OCI-LY3 (cell line): Measurements from ENCODE around the gene ATP8B1.

ENCODE experiments used
- H2AFZ ChIP-seq: fragments of 200-600, 300-600 bp; shearing (Covaris generic); 2 replicates; pipeline ENCODE4 v1.6.0; 2014; ENCODE audit warnings: antibody characterized with exemption, low read depth, low read length
- H3K27ac ChIP-seq: fragments of 200-600, 300-600 bp; sonication (generic); 2 replicates; pipeline ENCODE4 v1.5.1; 2014; ENCODE audit warnings: mild to moderate bottlenecking, low read length, moderate library complexity, mixed read lengths
- H3K27me3 ChIP-seq: fragments of 200-600, 300-600 bp; sonication (generic); 2 replicates; pipeline ENCODE4 v1.6.1; 2014; ENCODE audit warnings: low read depth, low read length, mixed read lengths
- H3K36me3 ChIP-seq: fragments of 200-600, 300-600 bp; sonication (generic); replicated peaks from 2 replicates; pipeline ENCODE3; 2014; ENCODE audit warnings: low read depth, low read length, mixed read lengths
- H3K4me1 ChIP-seq: fragments of 300-600, 200-600 bp; sonication (generic); 2 replicates; pipeline ENCODE4 v1.6.1; 2014; ENCODE audit warnings: low read length, mixed read lengths
- H3K4me2 ChIP-seq: fragments of 200-600, 300-600 bp; sonication (generic); 2 replicates; pipeline ENCODE4 v1.6.1; 2014; ENCODE audit warnings: low read length, mixed read lengths
- H3K4me3 ChIP-seq: fragments of 300-600, 200-600 bp; sonication (generic); 2 replicates; pipeline ENCODE4 v1.5.1; 2014; ENCODE audit warnings: antibody characterized with exemption, mild to moderate bottlenecking, low read length, moderate library complexity
- H3K79me2 ChIP-seq: fragments of 300-600, 200-600 bp; shearing (Covaris generic); 2 replicates; pipeline ENCODE4 v1.6.1; 2014; ENCODE audit warnings: mild to moderate bottlenecking, low read length, mixed read lengths
- H3K9ac ChIP-seq: fragments of 300-600, 200-600 bp; shearing (Covaris generic); 2 replicates; pipeline ENCODE4 v1.6.0; 2014; ENCODE audit warnings: mild to moderate bottlenecking, low read length, moderate library complexity
- H3K9me3 ChIP-seq: fragments of 200-600, 300-600 bp; shearing (Covaris generic); 2 replicates; pipeline ENCODE4 v1.6.1; 2014; ENCODE audit warnings: low read length, mixed read lengths; ENCODE audit not compliant: insufficient read depth
- H4K20me1 ChIP-seq: fragments of 200-600, 300-600 bp; sonication (generic); 2 replicates; pipeline ENCODE4 v1.6.1; 2016; ENCODE audit warnings: low read length, mixed read lengths; ENCODE audit not compliant: insufficient read depth
- CTCF ChIP-seq: fragments of 200-600, 300-600 bp; sonication (generic); IDR thresholded peaks from 2 replicates; pipeline ENCODE4 v1.5.1; 2014; ENCODE audit warnings: antibody characterized with exemption, low read length, low read depth
- EZH2phosphoT487 ChIP-seq: fragments of 200-600 bp; shearing (Covaris generic); IDR thresholded peaks from 2 replicates; pipeline ENCODE4 v1.6.1; 2018; ENCODE audit warnings: antibody characterized with exemption, mixed run types, low read depth

Gene ATP8B1

GRCh38 chr18:57771193-57771592 is 31.9 kb downstream of the ATP8B1 start:
- Histone ChIP-seq H3K9me3 (no peaks in the 10 kb centered on the region), H3K4me2 (no peak overlapping the region), H3K9ac (no peak overlapping the region), H3K36me3 (no peaks in the 10 kb centered on the region), H3K79me2 (no peaks in the 10 kb centered on the region), H3K4me1 (no peaks in the 10 kb centered on the region), H4K20me1 (no peaks in the 10 kb centered on the region), H3K27me3 (0 out of 2 replicates have a peak, but pooled peaks cover 8% of the 10 kb centered on the region), H3K27ac (no peak overlapping the region), H3K4me3 (no peak overlapping the region), H2AFZ (no peak overlapping the region)
- no peak for TF ChIP-seq CTCF
- TF ChIP-seq EZH2phosphoT487: no peak

- Histone ChIP-seq H3K9me3 (no peaks in the 10 kb centered on the region), H3K4me3 (no peak overlapping the region), H3K79me2 (no peaks in the 10 kb centered on the region), H4K20me1 (no peaks in the 10 kb centered on the region), H2AFZ (no peak overlapping the region), H3K9ac (no peak overlapping the region), H3K36me3 (no peaks in the 10 kb centered on the region), H3K27me3 (0 out of 2 replicates have a peak, but pooled peaks cover 8% of the 10 kb centered on the region), H3K4me1 (no peaks in the 10 kb centered on the region), H3K4me2 (no peak overlapping the region), H3K27ac (no peak overlapping the region)
- no peak for TF ChIP-seq EZH2phosphoT487
- no peak for TF ChIP-seq CTCF
Observed at GRCh38 chr18:57768537-57769326, 34.4 kb downstream of the ATP8B1 start.

GRCh38 chr18:57767259-57768050 is 35.7 kb downstream of the ATP8B1 start:
- H2AFZ ChIP-seq: no peak overlapping the region
- H3K27me3 ChIP-seq: 0 out of 2 replicates have a peak, but pooled peaks cover 8% of the 10 kb centered on the region
- H3K4me2 ChIP-seq: no peak overlapping the region
- H3K27ac ChIP-seq: no peak overlapping the region
- H3K9ac ChIP-seq: no peak overlapping the region
- no peak overlapping the region for H3K4me3 ChIP-seq
- TF ChIP-seq CTCF (no peak), EZH2phosphoT487 (no peak)
- no peaks in the 10 kb centered on the region for H3K9me3 ChIP-seq
- no peaks in the 10 kb centered on the region for H4K20me1 ChIP-seq
- H3K36me3 ChIP-seq: no peaks in the 10 kb centered on the region
- no peaks in the 10 kb centered on the region for H3K79me2 ChIP-seq
- no peaks in the 10 kb centered on the region for H3K4me1 ChIP-seq

GRCh38 chr18:57764995-57765394 is 38.1 kb downstream of the ATP8B1 start:
- Histone ChIP-seq H3K27me3 (0 out of 2 replicates have a peak, but pooled peaks cover 8% of the 10 kb centered on the region), H4K20me1 (no peaks in the 10 kb centered on the region), H3K4me2 (no peak overlapping the region), H3K27ac (no peak overlapping the region), H3K4me1 (no peaks in the 10 kb centered on the region), H3K9ac (no peak overlapping the region), H3K36me3 (no peaks in the 10 kb centered on the region), H3K79me2 (no peaks in the 10 kb centered on the region), H3K9me3 (no peaks in the 10 kb centered on the region), H2AFZ (no peak overlapping the region), H3K4me3 (no peak overlapping the region)
- TF ChIP-seq CTCF (no peak), EZH2phosphoT487 (no peak)
